ENCODE measurements around the gene CYTH1. TPM values are rescaled to one million over a fixed set of nuclear protein-coding genes. Genes with fewer than 3 reads are reported as not detected.
"Not testable (repeated sequence)": the region's sequence is repeated elsewhere in the genome, so short reads cannot be mapped to it uniquely, and the experiment has no call there.

Gene CYTH1
- total RNA-seq, 1 experiment from 2014 or later, result 10.3 TPM

DNA sequence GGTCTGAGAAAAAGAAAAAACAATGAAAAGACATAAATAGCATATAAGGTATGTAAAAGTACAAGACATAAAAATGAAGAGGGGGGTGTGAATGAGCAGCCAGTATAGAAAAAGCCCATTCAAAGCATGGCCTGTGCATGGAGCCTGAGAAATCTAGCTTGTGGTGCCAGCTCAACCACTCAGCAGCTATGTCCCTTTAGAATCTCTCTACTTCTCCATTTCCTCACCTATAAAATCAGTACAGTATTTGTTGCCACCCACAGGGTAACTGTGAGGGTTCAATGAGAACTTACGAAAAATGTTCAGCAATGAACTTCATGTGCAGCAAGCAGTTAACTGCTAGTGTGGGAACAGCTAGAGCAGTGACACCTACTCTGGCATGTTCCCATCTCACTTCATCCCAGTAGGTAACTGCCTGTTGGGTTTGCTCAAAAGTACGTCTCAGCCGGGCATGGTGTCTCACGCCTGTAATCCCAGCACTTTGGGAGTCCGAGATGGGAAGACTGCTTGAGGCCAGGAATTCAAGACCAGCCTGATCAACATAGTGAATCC is 15.3 kb downstream of the CYTH1 start:
- DNase-seq, result no peak
- H3K27me3 ChIP-seq (ENCODE audit: control insufficient read depth, insufficient read depth, low read length), result no peaks in the 10 kb centered on the region
- no peak overlapping the region for H3K4me3 ChIP-seq (ENCODE audit: insufficient read depth, low read depth, low read length)
- H3K36me3 ChIP-seq (replicated peaks; ENCODE audit: control insufficient read depth, insufficient read depth, low read length), result no peaks in the 10 kb centered on the region

DNA sequence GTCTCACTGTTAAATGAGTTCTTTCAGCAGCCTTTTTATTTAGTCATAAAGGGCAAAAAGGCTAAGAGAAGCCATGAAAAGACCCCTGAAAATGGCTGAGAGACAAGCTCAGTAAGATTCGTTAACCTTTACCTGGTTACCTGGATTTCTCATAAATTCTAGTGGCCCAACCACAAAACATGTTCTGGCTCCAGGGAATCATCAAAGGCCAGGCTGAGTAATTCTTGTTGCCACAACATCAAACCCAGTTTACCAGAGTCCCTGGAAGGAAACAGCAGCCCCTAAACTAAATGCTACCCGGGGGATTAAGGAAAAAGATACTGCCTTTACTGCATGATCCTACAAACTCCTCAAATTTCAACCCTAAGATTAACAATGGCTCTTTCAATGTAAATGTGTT is 15.8 kb downstream of the CYTH1 start:
- H3K4me3 ChIP-seq (ENCODE audit: insufficient read depth, low read depth, low read length), result no peak overlapping the region

DNA sequence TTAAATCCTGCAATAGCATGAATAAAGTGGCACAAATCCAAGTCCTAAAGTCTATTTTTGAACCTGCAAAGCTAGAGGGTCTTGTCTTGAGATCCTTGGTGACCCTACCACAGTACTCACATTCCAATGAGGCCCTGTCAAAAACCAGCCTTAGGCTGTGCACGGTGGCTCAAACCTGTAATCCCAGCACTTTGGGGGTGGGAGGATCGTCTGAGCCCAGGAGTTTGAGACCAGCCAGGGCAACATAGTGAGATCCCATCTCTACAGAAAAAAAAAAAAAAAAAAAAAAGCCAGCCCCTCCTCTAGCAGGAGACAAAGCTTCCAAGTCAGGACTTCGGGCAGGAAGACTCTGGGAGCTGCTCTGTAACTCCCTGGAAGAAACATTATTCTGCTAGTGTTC is 16.3 kb downstream of the CYTH1 start:
- Histone ChIP-seq H3K4me3 (ENCODE audit: insufficient read depth, low read depth, low read length) (no peak overlapping the region), H3K36me3 (replicated peaks; ENCODE audit: control insufficient read depth, insufficient read depth, low read length) (no peaks in the 10 kb centered on the region), H3K27me3 (ENCODE audit: control insufficient read depth, insufficient read depth, low read length) (no peaks in the 10 kb centered on the region)
- DNase-seq, result no peak

More for the DNA sequence above, 15.8 kb downstream of the CYTH1 start:
- H3K36me3 ChIP-seq (replicated peaks; ENCODE audit: control insufficient read depth, insufficient read depth, low read length), result no peaks in the 10 kb centered on the region
- DNase-seq, result no peak
- H3K27me3 ChIP-seq (ENCODE audit: control insufficient read depth, insufficient read depth, low read length), result no peaks in the 10 kb centered on the region

DNA sequence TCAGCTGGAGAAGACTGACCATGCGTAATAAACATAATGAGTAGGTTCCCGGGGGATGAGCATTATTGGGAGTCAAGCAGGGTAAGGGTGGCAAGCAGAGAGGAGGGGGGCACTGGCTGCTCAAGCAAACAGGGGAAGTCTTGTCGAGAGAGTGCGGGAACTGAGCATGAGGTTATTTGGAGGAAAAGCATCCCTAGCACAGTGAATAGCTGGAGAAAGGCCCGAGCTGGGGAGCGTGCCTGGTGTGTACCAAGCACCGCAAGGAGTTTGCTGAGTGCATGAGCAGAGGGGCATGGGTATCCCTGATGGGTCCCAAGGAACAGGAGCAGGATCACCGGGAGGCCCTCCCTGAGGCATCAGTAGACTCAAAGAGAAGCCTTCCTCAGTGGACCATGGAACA is 17.2 kb downstream of the CYTH1 start:
- Histone ChIP-seq H3K4me3 (ENCODE audit: insufficient read depth, low read depth, low read length) (no peak overlapping the region), H3K36me3 (replicated peaks; ENCODE audit: control insufficient read depth, insufficient read depth, low read length) (no peaks in the 10 kb centered on the region), H3K27me3 (ENCODE audit: control insufficient read depth, insufficient read depth, low read length) (no peaks in the 10 kb centered on the region)
- no peak for DNase-seq

DNA sequence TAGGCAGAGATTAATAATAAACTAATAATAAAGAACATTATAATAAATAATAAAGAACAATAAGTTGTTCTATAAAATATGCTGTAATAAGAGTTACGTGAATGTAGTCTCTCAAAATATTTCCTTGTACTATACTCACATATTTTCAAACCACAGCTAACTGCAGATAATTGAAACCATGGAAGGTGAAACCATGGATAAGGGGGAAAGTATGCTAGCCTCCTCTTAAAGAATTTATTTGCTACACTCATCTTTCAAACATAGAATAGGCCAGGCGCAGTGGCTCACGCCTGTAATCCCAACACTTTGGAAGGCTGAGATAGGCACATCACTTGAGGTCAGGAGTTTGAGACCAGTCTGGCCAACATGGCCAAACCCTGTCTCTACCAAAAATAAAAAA is 18.5 kb downstream of the CYTH1 start:
- H3K27me3 ChIP-seq (ENCODE audit: control insufficient read depth, insufficient read depth, low read length), result no peaks in the 10 kb centered on the region
- DNase-seq, result no peak
- H3K4me3 ChIP-seq (ENCODE audit: insufficient read depth, low read depth, low read length), result no peak overlapping the region
- H3K36me3 ChIP-seq (replicated peaks; ENCODE audit: control insufficient read depth, insufficient read depth, low read length), result no peaks in the 10 kb centered on the region

DNA sequence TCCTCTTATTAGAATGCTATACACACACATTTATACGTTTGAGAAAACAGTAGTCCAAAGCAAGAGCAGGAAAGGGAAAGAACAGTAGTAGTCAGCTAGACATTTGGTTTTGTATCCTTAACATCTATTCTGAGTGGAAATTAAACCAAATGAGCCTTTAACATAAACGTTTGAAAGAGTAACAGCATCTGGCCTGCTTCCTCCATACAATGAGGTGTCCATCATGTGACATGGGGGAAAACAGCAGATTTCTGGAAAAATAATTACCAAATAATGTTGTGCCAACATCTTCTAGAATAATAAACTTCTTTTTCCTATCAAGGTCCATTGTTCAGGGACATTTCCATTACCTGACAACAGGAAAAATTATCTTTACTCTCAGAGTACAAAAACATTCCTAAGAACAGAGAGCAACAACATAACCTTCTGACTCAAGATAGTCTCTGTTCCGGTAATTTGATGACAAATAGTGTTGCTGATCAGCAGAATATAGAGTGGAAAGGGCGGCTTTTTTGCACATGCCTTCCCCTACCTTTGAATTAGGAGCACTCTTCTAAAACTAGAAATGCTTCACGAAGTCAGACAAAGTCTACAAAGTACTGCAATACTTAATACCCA is 20.2 kb downstream of the CYTH1 start:
- DNase-seq, result no peak
- no peaks in the 10 kb centered on the region for H3K27me3 ChIP-seq (ENCODE audit: control insufficient read depth, insufficient read depth, low read length)
- no peaks in the 10 kb centered on the region for H3K36me3 ChIP-seq (replicated peaks; ENCODE audit: control insufficient read depth, insufficient read depth, low read length)
- no peak overlapping the region for H3K4me3 ChIP-seq (ENCODE audit: insufficient read depth, low read depth, low read length)

DNA sequence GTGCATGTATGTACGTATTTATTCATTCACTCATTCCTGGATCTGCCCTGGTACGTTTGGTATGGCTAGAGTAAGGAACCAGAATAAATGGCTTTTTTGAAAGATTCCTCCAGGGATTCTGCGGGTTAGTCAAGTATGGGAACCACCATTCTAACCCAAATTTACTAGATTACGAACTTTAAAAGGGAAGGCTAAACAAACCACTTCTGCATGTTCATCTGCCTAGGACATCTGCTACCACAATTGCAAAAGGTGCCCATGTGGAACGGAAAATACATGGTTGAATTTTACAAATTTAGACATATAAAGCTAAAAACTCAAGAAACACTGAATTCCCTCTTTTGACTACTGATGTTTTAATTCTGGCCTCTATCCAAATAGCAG is 22.1 kb downstream of the CYTH1 start:
- H3K4me3 ChIP-seq (ENCODE audit: insufficient read depth, low read depth, low read length), result no peak overlapping the region
- H3K36me3 ChIP-seq (replicated peaks; ENCODE audit: control insufficient read depth, insufficient read depth, low read length), result no peaks in the 10 kb centered on the region
- DNase-seq, result no peak
- H3K27me3 ChIP-seq (ENCODE audit: control insufficient read depth, insufficient read depth, low read length), result no peaks in the 10 kb centered on the region

DNA sequence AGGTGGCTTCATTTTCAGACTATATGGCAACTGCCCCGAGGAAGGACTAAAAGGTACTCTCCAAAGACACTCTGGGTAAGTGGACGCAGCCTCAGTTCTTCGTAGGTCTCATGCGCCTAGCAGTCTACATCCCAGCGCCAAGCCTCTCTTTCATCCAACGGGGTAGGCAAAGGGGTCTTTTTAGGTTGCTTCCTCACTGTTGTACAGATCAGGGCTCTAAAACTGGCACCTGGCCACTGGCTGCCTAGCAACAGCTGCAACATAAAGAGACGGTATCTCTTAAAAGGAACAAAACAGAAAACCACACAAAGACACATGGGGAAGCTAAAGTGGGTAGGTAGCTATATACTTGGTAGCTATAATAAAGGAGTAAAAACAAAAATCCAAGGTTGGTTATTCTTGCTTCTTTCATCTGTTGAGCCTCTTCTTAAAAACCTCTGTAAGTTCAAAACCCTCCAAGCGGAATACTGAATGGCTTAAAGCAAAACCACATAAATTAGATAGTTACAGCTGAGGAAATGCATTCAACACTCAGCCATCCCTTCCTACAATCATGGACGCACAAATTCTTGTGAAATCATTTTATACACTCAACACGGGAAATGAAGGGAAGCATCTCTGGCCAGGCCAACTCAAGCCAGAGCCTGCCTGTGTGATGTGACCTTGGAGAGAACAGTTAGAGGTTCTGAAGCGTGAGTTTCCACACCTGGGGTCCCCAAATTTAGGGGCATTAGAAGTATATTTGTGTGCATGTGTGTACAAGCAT is 22.7 kb downstream of the CYTH1 start:
- Histone ChIP-seq H3K36me3 (replicated peaks; ENCODE audit: control insufficient read depth, insufficient read depth, low read length) (no peaks in the 10 kb centered on the region), H3K27me3 (ENCODE audit: control insufficient read depth, insufficient read depth, low read length) (no peaks in the 10 kb centered on the region), H3K4me3 (ENCODE audit: insufficient read depth, low read depth, low read length) (no peak overlapping the region)
- DNase-seq, result no peak

DNA sequence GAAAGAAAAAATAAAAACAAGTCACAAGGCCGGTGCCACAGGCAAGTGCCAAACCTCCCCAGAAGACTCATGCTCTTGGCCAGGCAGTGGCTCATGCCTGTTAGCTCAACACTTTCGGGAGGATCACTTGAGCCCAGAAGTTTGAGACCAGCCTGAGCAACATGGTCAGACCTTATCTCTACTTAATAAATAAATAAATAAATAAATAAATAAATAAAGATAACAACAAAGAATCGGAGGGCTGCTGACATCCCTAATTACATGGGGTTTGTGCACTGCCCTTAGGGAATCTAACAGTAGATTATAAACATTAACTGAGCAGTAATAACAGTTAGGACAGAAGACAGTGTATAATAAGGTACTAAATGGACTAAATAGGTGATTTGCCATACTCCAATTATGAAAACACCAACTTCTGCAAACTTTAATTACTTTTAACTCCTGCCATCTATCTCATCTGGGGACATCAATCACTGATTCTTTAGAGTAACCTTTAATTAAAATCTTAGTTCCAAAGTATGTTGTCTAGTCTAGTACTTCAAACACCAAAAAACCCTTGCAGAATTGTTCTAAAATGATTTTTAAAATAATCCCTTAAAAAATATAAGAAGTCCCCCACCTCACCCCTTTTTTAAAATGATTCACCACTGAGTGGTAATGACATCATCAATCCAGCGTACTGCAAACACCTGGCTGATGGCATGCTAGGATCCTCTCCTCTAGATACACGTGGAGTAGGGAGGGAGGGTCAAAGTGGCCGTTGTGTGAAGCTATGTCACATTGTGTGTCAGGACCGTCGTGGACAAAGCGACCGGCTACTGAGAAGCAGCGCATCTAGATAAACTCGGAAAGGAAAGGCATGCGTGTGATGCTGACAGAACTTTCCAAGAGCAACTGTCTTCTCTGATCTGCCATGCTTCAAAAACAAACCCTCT is 28.5 kb downstream of the CYTH1 start:
- Histone ChIP-seq H3K36me3 (replicated peaks; ENCODE audit: control insufficient read depth, insufficient read depth, low read length) (no peaks in the 10 kb centered on the region), H3K27me3 (ENCODE audit: control insufficient read depth, insufficient read depth, low read length) (no peaks in the 10 kb centered on the region), H3K4me3 (ENCODE audit: insufficient read depth, low read depth, low read length) (no peak overlapping the region)
- DNase-seq, result no peak

DNA sequence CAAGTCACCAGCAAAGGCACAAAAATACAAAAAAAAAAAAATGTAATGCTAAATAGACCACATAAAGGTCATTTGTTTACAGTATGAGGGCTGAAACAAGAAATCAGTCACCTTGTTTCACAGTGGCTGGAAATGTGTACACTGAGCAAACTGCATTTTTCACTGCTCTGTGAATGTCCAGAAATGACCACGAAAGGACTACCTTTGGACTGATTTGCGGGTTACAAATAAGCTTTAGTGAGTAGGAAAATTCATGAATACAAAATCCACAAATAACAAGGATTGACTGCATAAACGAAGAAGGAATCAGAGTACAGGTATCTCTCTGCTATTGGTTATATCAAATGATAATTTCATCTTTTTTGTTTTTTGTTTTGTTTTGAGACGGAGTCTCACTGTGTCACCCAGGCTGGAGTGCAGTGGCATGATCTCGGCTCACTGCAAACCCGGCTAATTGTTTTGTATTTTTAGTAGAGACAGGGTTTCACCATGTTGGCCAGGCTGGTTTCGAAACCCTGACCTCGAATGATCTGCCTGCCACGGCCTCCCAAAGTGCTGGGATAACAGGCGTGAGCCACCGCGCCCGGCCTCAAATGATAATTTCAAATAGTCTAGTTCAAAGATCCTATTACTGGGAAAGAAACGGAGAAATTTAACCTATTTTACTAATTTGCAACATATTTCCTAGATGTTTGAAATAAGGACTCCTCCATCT is 30.5 kb downstream of the CYTH1 start:
- no peak for DNase-seq
- H3K36me3 ChIP-seq (replicated peaks; ENCODE audit: control insufficient read depth, insufficient read depth, low read length), result no peaks in the 10 kb centered on the region
- no peaks in the 10 kb centered on the region for H3K27me3 ChIP-seq (ENCODE audit: control insufficient read depth, insufficient read depth, low read length)
- no peak overlapping the region for H3K4me3 ChIP-seq (ENCODE audit: insufficient read depth, low read depth, low read length)

DNA sequence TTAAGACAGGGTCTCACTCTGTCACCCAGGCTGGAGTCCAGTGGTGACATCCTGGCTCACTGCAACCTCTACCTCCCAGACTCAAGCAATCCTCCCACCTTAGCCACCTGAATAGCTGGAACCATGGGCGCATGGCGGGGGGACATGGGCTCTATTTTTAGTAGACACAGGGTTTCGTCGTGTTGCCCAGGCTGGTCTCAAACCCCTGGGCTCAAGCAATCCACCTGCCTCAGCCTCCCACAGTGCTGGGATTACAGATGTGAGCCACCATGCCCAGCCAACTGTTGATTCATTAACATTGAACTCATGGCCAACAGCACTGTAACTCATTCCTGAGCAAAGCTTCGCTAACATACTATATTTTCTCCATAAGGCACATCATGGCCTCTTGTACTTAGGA is 31.1 kb downstream of the CYTH1 start:
- not testable (repeated sequence) for DNase-seq; H3K36me3 ChIP-seq (replicated peaks; ENCODE audit: control insufficient read depth, insufficient read depth, low read length); H3K4me3 ChIP-seq (ENCODE audit: insufficient read depth, low read depth, low read length); H3K27me3 ChIP-seq (ENCODE audit: control insufficient read depth, insufficient read depth, low read length)

DNA sequence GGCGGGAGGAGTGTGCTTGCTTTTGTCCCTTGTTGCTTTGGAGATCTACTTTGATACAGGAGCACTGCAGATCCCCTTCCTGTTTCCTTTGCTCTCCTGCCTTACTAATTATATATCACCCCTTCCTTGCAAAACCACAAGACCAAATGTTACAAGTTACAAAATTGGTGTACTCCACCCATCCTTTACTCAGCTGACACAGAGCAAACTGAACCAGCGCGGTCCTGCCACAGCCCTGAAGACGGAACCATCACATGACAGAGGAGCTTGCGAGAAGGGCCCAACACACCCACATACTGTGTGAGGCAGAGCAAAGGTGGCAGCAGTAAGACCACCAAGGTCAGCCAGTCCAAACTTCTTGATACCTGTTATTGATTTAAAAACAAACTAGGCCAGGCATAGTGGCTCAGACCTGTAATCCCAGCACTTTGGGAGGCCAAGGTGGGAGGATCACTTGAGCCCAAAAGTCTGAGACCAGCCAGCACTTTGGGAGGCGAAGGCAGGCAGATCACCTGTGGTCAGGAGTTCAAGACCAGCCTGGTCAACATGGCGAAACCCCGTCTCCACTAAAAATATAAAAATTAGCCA is 33.2 kb downstream of the CYTH1 start:
- no peak overlapping the region for H3K4me3 ChIP-seq (ENCODE audit: insufficient read depth, low read depth, low read length)
- no peaks in the 10 kb centered on the region for H3K36me3 ChIP-seq (replicated peaks; ENCODE audit: control insufficient read depth, insufficient read depth, low read length)
- no peak for DNase-seq
- no peaks in the 10 kb centered on the region for H3K27me3 ChIP-seq (ENCODE audit: control insufficient read depth, insufficient read depth, low read length)

DNA sequence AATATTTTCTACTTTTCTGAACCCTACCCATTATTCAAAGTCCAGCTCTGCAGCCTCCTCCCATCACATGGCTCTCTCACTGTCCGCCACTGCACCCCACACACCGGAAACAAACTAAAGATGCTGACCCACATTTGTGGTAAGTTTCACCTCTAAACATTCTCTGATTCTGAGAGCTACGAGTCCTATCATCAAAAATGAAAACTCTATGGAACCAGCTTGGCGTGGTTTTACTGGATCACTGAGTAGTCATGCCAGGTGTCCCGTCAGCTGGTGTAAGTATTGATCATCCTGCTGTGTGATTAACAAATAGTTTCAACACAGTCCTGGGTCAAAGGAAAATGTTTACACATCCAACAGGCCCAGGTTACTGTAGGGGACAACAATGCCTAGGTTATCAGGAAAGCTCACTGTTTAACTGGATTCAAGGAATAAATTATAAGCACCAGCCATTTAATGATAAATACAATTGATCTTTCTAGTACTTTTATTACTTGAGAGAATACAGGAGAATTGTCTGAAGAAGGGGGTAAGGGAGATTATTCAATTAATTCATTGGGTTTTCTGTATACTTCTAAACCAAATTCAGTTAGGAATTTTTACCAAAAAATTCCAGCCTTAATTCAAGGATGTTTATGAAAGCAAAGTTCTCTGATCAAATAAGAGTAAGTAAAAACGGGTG is 33.9 kb downstream of the CYTH1 start:
- H3K36me3 ChIP-seq (replicated peaks; ENCODE audit: control insufficient read depth, insufficient read depth, low read length), result no peaks in the 10 kb centered on the region
- DNase-seq, result no peak
- H3K4me3 ChIP-seq (ENCODE audit: insufficient read depth, low read depth, low read length), result no peak overlapping the region
- no peaks in the 10 kb centered on the region for H3K27me3 ChIP-seq (ENCODE audit: control insufficient read depth, insufficient read depth, low read length)

Measured in H7 (cell line).